NCI-H2196 treated with DMSO at 0.1 percent for 48 hours (cell line): ENCODE data around the gene TNPO3.
A peak's percentile ranks its signal among the peaks of the same experiment; 100 is the strongest.

ENCODE experiments used
- DNase-seq: peaks from one replicate; lab custom pipeline; 2025; ENCODE audit not compliant: unreplicated experiment; lab: John Stamatoyannopoulos, UW

Gene TNPO3

DNA sequence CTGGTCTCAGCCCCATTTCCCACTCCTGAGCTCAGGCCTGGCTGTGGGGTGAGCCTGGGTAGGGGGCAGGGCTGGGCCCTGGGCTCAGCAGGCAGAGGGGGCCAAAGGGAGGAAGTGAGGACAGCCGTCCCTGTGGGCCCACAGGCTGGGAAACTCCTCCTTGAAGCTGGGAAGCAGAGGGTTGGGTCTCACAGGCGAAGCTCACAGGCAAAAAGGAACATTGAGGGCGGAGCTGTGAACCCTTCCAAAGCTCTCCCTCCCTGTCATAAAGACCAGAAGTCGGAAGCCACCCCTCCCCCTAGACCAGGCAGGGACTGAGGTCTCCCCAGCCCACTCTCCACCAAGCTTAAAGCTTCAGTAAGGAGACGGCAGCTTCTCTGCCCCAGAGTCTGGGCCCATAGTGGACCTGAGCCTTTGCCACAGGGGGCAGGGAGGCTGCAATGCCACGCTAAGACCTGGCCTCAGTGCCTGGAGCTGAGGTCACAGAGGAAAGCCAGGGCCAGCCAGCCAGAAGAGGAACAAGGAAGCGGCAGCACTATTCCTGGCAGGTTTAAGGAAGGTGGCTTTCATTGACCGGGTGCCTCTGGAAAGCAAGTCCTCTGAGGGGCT is 143.4 kb downstream of the TNPO3 start:
- DNase-seq = no peak

DNA sequence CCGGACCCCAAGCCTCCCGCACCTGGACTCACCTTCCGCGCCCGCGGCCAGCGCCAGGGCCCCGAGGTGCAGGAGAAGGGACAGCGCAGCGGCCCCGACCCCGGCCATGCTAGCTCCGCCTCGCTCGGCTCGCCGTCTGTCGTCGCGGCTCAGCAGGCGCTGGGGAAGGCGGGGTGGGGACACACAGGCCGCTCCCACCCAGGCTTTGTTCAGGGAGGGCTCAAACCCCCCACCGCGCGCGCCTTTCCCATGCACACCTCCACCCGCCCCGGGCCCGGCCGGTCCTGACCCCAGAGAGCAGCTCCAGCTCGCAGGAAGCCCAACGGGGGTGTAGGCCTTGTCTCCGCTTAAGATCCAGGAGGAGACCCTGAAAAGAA is 144.4 kb downstream of the TNPO3 start, which contains the start of gene KCP:
TSS of gene KCP (minus strand) at position 141 of the 377 bp plus-strand sequence. CDS start at position 108, 33 bp downstream.
- DNase-seq = no peak

DNA sequence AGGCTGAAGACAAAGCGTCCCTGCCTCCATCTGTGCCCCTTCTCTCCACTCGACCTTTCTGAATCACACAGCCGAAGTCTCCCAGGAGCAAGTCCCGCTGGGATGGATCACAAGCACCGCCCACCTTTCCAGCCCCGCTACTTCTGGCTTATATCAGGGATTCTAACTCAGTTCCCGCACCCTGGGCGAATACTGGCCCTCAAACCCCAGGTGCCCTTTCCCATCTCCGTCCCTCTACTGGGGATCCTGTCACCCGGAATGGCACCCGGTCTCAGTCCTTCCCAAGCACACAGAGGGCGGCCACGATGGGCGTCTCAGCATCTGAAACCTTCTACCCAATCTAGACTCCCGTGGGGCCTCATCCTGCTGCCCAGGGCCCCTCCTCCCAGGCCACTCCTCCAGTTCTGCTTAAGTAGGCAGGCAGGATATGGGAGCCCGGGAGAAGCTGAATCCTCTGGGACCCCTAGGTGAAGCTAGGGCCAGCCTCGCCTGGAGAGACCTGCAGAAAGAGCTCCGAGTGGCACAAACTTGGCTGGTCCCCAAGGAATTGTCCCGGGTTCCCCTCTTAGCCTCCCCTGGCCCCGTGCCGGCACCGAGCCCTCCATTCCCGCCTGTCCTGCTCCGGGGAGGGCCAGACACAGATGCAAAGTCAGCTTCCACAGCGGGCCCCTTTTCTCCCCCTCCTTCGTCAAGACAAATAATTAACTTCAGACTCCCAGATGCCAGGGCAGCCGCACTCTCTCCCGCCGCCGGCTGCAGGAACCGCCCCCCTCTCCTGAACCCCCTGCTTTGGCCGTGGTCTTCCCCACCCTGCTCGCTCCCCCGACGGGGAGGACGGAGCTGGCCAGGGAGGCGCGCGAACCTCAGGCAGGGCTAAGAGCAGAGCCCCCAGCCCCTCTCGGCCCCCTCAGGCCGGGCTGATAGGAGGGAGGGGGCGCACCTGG is 145.0 kb downstream of the TNPO3 start:
- DNase-seq = no peak

DNA sequence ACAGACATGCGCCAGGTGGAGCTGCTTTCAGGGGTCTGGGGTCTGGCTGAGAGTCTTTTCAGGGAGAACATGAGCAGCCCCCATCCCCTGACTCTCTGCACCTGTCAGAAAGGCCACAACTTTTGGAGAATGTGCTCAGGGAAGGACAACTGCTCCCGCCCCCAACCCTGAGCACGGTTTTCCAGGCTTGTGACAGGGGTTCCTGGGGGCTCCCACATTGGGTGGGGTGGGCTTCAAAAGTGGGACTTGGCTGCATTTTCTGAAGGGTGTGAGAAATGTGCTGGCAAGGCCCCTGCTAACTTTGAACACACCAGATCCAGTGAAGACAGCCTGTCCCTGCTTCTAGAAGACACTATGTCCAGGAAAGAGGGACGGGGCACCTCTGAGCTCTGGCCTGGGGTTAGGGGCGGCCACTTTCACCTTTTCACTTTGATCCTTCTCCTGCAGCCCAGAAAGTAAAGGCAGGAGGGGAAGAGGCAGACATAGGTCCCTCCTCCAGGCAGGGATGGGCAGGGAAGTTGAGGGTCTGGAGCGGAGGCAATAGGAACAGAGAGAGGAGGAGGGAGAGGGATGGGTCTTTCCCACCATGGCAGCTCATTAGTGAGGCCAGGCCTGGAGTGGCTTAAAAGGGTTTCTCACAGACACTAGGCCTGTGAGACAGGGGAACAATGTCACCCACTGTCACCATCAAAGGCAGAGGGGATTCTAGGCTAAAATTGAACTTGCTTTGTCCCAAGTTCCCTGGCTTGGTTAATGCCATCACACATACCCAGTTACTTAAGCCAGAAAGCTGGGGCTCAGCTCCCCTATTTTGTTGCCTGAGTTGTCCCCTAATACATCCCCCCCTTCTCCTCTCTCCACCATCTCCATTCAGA is 145.9 kb downstream of the TNPO3 start:
- DNase-seq = no peak

DNA sequence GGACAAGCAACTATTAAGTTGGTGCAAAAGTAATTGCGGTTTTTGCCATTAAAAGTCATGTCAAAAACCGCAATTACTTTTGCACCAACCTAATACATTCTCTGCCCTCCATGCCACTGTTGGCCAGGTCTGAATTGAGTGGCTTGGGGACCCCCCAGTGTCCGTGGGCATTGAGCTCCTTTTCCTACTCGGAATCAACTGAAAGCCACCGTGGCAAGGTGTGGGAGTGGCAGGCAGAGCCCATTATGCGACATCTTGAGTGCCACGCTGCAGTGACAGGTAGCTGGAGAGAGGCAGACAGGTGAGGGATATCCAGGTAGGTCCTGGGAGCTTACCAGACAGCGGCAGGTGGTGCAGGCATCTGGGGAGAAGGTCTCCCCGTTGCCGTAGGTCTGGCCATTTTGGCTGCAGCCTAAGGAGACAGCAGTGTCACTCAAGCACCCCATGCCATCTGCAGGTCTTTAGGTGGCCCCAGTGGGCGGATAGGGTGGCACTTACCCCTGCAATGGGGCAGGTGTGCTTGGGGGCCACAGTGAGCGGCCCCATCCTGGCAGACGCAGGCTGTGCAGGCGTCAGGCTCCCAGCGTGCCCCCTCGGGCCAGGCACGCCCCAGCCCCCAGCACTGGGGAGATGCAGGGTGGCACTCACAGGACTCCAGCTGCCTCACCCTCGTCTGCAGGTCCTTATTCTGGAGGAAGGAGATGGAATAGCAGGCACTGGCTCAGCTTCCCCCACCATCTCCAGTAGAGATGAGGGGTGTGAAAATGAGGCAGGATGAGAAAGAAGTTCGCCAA is 147.9 kb downstream of the TNPO3 start:
- no peak for DNase-seq

DNA sequence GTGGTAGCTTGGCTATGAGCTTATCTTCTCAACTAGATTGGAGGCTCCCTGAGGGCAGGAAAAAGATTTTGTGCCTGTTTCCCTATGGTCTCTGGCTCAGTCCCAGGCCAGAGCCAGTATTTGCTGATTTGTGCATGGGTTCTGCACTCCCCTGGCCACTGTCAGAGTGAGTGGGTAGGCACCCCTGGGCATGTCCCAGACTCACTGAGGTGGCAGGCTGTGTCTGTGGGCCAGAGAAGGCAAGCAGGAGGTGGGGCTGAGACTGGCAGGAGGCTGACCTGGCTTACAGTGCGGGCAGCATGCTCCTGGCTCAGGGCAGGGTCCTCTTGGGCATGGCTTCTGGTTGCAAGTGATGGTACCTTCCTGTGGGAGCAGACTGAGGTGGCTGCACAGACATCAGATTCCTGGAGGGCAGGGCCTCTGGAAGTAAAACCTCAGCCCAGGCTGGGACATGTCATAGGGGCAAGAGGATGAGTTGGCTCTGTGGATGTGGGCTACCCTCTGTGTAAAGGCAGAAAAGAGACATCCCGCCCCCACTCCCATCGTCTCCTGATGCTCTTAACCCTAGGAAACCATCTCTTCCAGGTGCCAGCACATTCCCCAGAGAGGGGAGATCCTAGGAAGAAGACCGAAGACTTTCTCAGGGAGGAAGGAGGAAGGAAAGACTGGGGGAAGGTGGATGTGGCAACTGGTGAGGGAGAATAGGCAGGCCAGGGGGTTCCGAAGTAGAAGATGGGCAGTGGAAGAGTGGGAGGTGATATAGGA is 148.7 kb downstream of the TNPO3 start:
- no peak for DNase-seq

DNA sequence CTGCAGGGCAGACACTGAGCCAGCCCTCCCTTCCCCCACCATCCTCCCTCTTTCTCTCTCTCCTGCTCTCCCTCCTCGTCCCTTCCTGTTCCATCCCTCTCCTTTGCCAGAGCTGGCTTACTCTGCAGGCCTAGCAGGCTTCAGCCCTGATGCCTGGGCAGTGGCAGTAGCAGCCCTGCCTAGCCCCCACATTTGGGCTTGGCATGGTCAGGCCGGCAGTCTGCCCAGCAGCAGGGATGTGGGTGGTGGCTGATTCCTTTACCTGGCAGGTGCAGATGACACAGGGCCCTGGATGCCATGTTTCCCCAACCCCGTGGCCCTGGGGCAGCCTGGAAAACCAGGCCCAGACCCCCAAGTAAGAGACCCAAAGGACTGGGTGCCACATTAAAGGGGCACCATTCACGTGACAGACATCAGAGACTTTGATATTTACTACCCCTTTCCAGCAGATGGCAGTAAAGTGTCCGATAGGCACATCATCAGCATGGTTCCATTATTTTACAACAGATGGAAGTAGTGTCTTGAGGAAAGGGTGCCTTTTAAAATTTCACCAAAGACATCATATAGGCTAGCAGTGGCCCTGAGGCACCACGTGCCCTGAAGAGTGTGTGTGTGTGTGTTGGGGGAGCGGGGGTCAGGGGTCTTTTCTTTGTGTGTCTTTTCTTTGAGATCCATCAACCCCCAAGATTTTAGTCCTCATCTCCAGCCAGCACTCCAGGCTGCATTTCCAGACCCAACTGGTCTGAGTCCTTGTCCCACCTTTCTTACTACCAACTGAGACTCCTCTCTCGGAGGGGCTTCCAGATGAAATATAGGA is 150.3 kb downstream of the TNPO3 start:
- peak; percentile 10 for DNase-seq
